ENCODE results near the gene ADGRA1.

The ADGRA1 gene

GRCh38 chr10:133177380-133178157 is 89.8 kb downstream of the ADGRA1 start:
- no peak for DNase-seq

GRCh38 chr10:133178357-133179127 is 90.8 kb downstream of the ADGRA1 start:
- DNase-seq = no peak

GRCh38 chr10:133179128-133179520 is 91.4 kb downstream of the ADGRA1 start:
- DNase-seq = no peak

GRCh38 chr10:133179651-133180050 is 91.9 kb downstream of the ADGRA1 start:
- no peak for DNase-seq

GRCh38 chr10:133180192-133180964 is 92.7 kb downstream of the ADGRA1 start:
- DNase-seq = no peak

GRCh38 chr10:133180965-133181639 is 93.4 kb downstream of the ADGRA1 start:
- no peak for DNase-seq

All from amygdala (tissue), 56 donors.